Neural cell (in vitro differentiated cells): ENCODE results near the gene ALDH1L1. TPM values are rescaled to one million over a fixed set of nuclear protein-coding genes. Genes with fewer than 3 reads are reported as not detected.

Experiments
- H2AFZ ChIP-seq: fragments of 200-600, 300-800 bp; sonication (generic), shearing (Covaris generic); 2 replicates; pipeline ENCODE4 v1.6.0; 2014; ENCODE audit warnings: low read depth, mild to moderate bottlenecking, antibody characterized with exemption, low read length, moderate library complexity
- H3F3A ChIP-seq: fragments of 200-600 bp; shearing (Covaris generic); 2 replicates; pipeline ENCODE4 v1.6.1; 2016; ENCODE audit warnings: mild to moderate bottlenecking, moderate library complexity, mixed read lengths, antibody characterized with exemption, low read length; ENCODE audit not compliant: insufficient read depth, poor library complexity, severe bottlenecking
- H3K27ac ChIP-seq: fragments of 200-600, 300-800 bp; sonication (generic), shearing (Covaris generic); 2 replicates; pipeline ENCODE4 v1.5.1; 2014; ENCODE audit warnings: mild to moderate bottlenecking, low read length, moderate library complexity
- H3K27me3 ChIP-seq: fragments of 300-800, 200-600 bp; sonication (generic), shearing (Covaris generic); 2 replicates; pipeline ENCODE4 v1.6.0; 2014; ENCODE audit warnings: mild to moderate bottlenecking, low read depth, low read length, moderate library complexity; ENCODE audit not compliant: insufficient read depth
- H3K36me3 ChIP-seq: fragments of 300-800, 200-600 bp; sonication (generic), shearing (Covaris generic); 2 replicates; pipeline ENCODE4 v1.5.1; 2014; ENCODE audit warnings: mild to moderate bottlenecking, antibody characterized with exemption, low read length, moderate library complexity; ENCODE audit not compliant: insufficient read depth
- H3K4me2 ChIP-seq: fragments of 300-800, 200-600 bp; sonication (generic), shearing (Covaris generic); 2 replicates; pipeline ENCODE4 v1.6.0; 2014; ENCODE audit warnings: mild to moderate bottlenecking, low read length
- H3K4me3 ChIP-seq: fragments of 300-800, 200-600 bp; sonication (generic), shearing (Covaris generic); 2 replicates; pipeline ENCODE4 v1.5.1; 2014; ENCODE audit warnings: mild to moderate bottlenecking, low read length, moderate library complexity
- H3K79me2 ChIP-seq: fragments of 200-600 bp; shearing (Covaris generic); replicated peaks from 2 replicates; pipeline ENCODE4 v1.6.0; 2014; ENCODE audit warnings: mild to moderate bottlenecking, low read length, moderate library complexity; ENCODE audit not compliant: insufficient read depth
- H3K9ac ChIP-seq: fragments of 300-800, 200-600 bp; sonication (generic), shearing (Covaris generic); 2 replicates; pipeline ENCODE4 v1.6.1; 2016; ENCODE audit warnings: mild to moderate bottlenecking, low read length, mixed read lengths
- H3K9me2 ChIP-seq: fragments of 200-600 bp; shearing (Covaris generic); 2 replicates; pipeline ENCODE4 v1.6.1; 2016; ENCODE audit warnings: mild to moderate bottlenecking, low read length, mixed read lengths; ENCODE audit not compliant: insufficient read depth
- H3K9me3 ChIP-seq: fragments of 200-600, 300-800 bp; sonication (generic), shearing (Covaris generic); 2 replicates; pipeline ENCODE4 v1.6.1; 2016; ENCODE audit warnings: mild to moderate bottlenecking, mixed run types, low read length, moderate library complexity, mixed read lengths
- H4K20me1 ChIP-seq: fragments of 200-600 bp; shearing (Covaris generic); 2 replicates; pipeline ENCODE4 v1.6.1; 2016; ENCODE audit warnings: mild to moderate bottlenecking, mixed run types; ENCODE audit not compliant: insufficient read depth
- CTCF ChIP-seq: fragments of 450-650 bp; IDR thresholded peaks from 2 replicates; pipeline ENCODE4 v1.5.1; 2014; ENCODE audit warnings: antibody characterized with exemption, mild to moderate bottlenecking, moderate library complexity; ENCODE audit not compliant: poor library complexity, severe bottlenecking
- EP300 ChIP-seq: fragments of 450-650 bp; conservative IDR thresholded peaks from 2 replicates; pipeline ENCODE4 v1.6.1; 2014; ENCODE audit warnings: antibody characterized with exemption, mild to moderate bottlenecking, moderate library complexity; ENCODE audit not compliant: poor library complexity, severe bottlenecking
- EZH2 ChIP-seq: fragments of 200-600, 300-800 bp; shearing (Covaris generic), sonication (generic); IDR thresholded peaks from 2 replicates; pipeline ENCODE4 v1.6.1; 2014; ENCODE audit warnings: antibody characterized with exemption, low read length, borderline replicate concordance, mild to moderate bottlenecking; ENCODE audit not compliant: insufficient read depth, poor library complexity, severe bottlenecking
- MXI1 ChIP-seq: fragments of 450-650 bp; conservative IDR thresholded peaks from 2 replicates; pipeline ENCODE4 v1.6.1; 2014; ENCODE audit warnings: antibody characterized with exemption, mild to moderate bottlenecking; ENCODE audit not compliant: poor library complexity, severe bottlenecking
- POLR2AphosphoS5 ChIP-seq: IDR thresholded peaks from 2 replicates; pipeline ENCODE4 v1.6.1; 2012
- RAD21 ChIP-seq: fragments of 450-650 bp; conservative IDR thresholded peaks from 2 replicates; pipeline ENCODE4 v1.6.1; 2014; ENCODE audit warnings: antibody characterized with exemption, mild to moderate bottlenecking, moderate library complexity
- REST ChIP-seq: IDR thresholded peaks from 2 replicates; pipeline ENCODE4 v1.6.1; 2012; ENCODE audit warnings: borderline replicate concordance
- SMC3 ChIP-seq: fragments of 450-650 bp; conservative IDR thresholded peaks from 2 replicates; pipeline ENCODE4 v1.6.1; 2014; ENCODE audit warnings: antibody characterized with exemption, mild to moderate bottlenecking, moderate library complexity; ENCODE audit not compliant: poor library complexity
- TAF1 ChIP-seq: IDR thresholded peaks from 2 replicates; pipeline ENCODE4 v1.6.1; 2012; ENCODE audit warnings: low read depth
- polyA plus RNA-seq: library from polyadenylated mRNA; depleted of rRNA; stranded (reverse); fragments of >200 nt; gene quantifications from 2 replicates; pipeline ENCODE4 v1.2.3, GENCODE V29; 2014

The ALDH1L1 gene
- polyA plus RNA-seq, 1 donor from 2014 or later: not detected

- H4K20me1 ChIP-seq: no peaks in the 10 kb centered on the region
- no peaks in the 10 kb centered on the region for H3F3A ChIP-seq
- H3K4me3 ChIP-seq: no peak overlapping the region
- H3K9me2 ChIP-seq: no peaks in the 10 kb centered on the region
- no peak overlapping the region for H3K4me2 ChIP-seq
- H3K9me3 ChIP-seq: no peaks in the 10 kb centered on the region
- no peaks in the 10 kb centered on the region for H3K79me2 ChIP-seq
- TF ChIP-seq EZH2 (no peak), TAF1 (no peak), CTCF (no peak), SMC3 (no peak), MXI1 (no peak), EP300 (no peak), POLR2AphosphoS5 (no peak)
- H3K27ac ChIP-seq: no peak overlapping the region
- H3K9ac ChIP-seq: no peak overlapping the region
- no peak overlapping the region for H2AFZ ChIP-seq
- no peaks in the 10 kb centered on the region for H3K27me3 ChIP-seq
- no peaks in the 10 kb centered on the region for H3K36me3 ChIP-seq
Measured at GRCh38 chr3:126077754-126078153, 102.6 kb downstream of the ALDH1L1 start.

GRCh38 chr3:126076140-126076539 lies 104.2 kb downstream of the ALDH1L1 start:
- H3K4me2 ChIP-seq: no peak overlapping the region
- H3K79me2 ChIP-seq: no peaks in the 10 kb centered on the region
- TF ChIP-seq TAF1 (no peak), REST (no peak), MXI1 (no peak), CTCF (no peak), POLR2AphosphoS5 (no peak), RAD21 (no peak), SMC3 (no peak), EP300 (no peak)
- H3F3A ChIP-seq: no peaks in the 10 kb centered on the region
- no peak overlapping the region for H3K4me3 ChIP-seq
- H3K36me3 ChIP-seq: no peaks in the 10 kb centered on the region
- H3K9me2 ChIP-seq: no peaks in the 10 kb centered on the region
- H3K27me3 ChIP-seq: no peaks in the 10 kb centered on the region
- no peak overlapping the region for H3K27ac ChIP-seq
- no peaks in the 10 kb centered on the region for H4K20me1 ChIP-seq
- no peak overlapping the region for H2AFZ ChIP-seq
- no peaks in the 10 kb centered on the region for H3K9me3 ChIP-seq
- no peak overlapping the region for H3K9ac ChIP-seq
